Sigmoid colon (tissue), 7 donors: Measurements from ENCODE around the gene FAM13A. TPM values are rescaled to one million over a fixed set of nuclear protein-coding genes. Genes with fewer than 3 reads are reported as not detected.
A peak's percentile ranks its signal among the peaks of the same experiment; 100 is the strongest.

ENCODE experiments used
- DNase-seq: peaks from one replicate; pipeline ENCODE4 v3.0.0-alpha.2; 2019
- H3K27ac ChIP-seq, 4 donors: fragments of 200-600 bp; sonication (generic); one replicate each; pipeline ENCODE4 v1.5.1; 2016 to 2019; ENCODE audit warnings: mild to moderate bottlenecking in 1 of 4
- H3K27me3 ChIP-seq, 3 donors: fragments of 200-600 bp; sonication (generic); one replicate each; pipeline ENCODE4 v1.5.1; 2019; ENCODE audit warnings: mild to moderate bottlenecking in 1 of 3
- H3K36me3 ChIP-seq, 4 donors: fragments of 200-600 bp; sonication (generic); one replicate each; pipeline ENCODE4 v1.5.1; 2016 to 2019
- H3K4me1 ChIP-seq, 4 donors: fragments of 200-600 bp; sonication (generic); one replicate each; pipeline ENCODE4 v1.5.1; 2017 to 2019
- H3K4me3 ChIP-seq, 4 donors: fragments of 200-600 bp; sonication (generic); one replicate each; pipeline ENCODE4 v1.5.1; 2017 to 2019; ENCODE audit warnings: mild to moderate bottlenecking in 2 of 4, moderate library complexity in 1 of 4
- H3K9me3 ChIP-seq, 4 donors: fragments of 200-600 bp in 3 of 4; sonication (generic) in 3 of 4; one replicate each; pipeline versions ENCODE4 v1.5.1 to v1.6.1; 2013 to 2019
- EP300 ChIP-seq, 4 donors: sonication (generic); formaldehyde crosslinking; IDR thresholded peaks; one replicate each; pipeline ENCODE4 v1.6.1; 2017; ENCODE audit warnings: antibody characterized with exemption in 4 of 4
- POLR2A ChIP-seq, 2 donors: fragments of 450-650 bp; IDR thresholded peaks; one replicate each; pipeline ENCODE4 v1.6.1; 2016; ENCODE audit warnings: antibody characterized with exemption in 2 of 2, mild to moderate bottlenecking in 2 of 2, moderate library complexity in 2 of 2
- POLR2AphosphoS5 ChIP-seq, 4 donors: sonication (generic); formaldehyde crosslinking; IDR thresholded peaks; one replicate each; pipeline ENCODE4 v1.6.1; 2017; ENCODE audit warnings: antibody characterized with exemption in 4 of 4
- WGBS, 2 donors: extraction: QIAGEN DNeasy Blood & Tissue Kit; methylation state at CpG; one replicate each; pipeline ENCODE4 v1.1.7; 2013; 5-methylcytosine and 5-hydroxymethylcytosine counted together
- intact Hi-C: fragments of 100-400 bp; cut with DNase I; formaldehyde crosslinking; loops from one replicate; pipeline ENCODE4 v1.15.1; 2023
- polyA plus RNA-seq, 3 donors: library from polyadenylated mRNA; stranded (reverse); fragments of 200-250 nt; gene quantifications; one replicate each; pipeline ENCODE4 v1.2.3, GENCODE V29; 2013
- total RNA-seq, 4 donors: library from RNA; depleted of rRNA; stranded (reverse); fragments of >200 nt; gene quantifications; one replicate each; pipeline ENCODE4 v1.1.0, GENCODE V29; 2016
- TF ChIP-seq, protein P1 (sequence below), 4 experiments: fragments of 450-650 bp in 3 of 4; fragments of 200-600 bp in 1 of 4; IDR thresholded peaks; one replicate each; pipeline ENCODE4 v1.5.1; 2016 to 2019; ENCODE audit warnings: antibody characterized with exemption in 4 of 4, mild to moderate bottlenecking in 3 of 4, moderate library complexity in 2 of 4
- donor health status: healthy with polysubstance abuse.
- donor health status: Bipolar disorder and iron deficiency.
- donor health status: healthy.

FAM13A gene
- total and polyA plus RNA-seq, 7 donors, result 9.9 to 49.7 (median 41.1) TPM

DNA sequence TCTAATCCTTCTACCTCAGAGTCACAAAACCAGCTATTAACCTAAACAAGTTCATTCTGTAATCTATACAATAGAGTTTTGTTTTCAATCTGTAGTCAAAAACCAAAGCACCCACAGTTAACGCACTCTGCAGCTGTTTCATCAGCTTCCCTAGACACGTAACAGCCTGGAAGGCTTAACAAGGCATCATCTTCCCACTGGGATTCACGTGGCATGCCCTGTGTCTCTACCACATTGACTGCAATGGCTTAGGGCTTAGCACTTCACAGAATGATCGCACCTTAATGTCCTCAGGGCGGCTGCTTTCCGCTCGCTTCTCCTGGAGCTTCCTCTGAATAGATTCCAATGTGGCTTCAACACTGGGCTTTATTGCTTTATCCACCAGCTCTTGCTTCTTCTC is 309.6 kb downstream of the FAM13A start:
- TF ChIP-seq, protein P1, sequence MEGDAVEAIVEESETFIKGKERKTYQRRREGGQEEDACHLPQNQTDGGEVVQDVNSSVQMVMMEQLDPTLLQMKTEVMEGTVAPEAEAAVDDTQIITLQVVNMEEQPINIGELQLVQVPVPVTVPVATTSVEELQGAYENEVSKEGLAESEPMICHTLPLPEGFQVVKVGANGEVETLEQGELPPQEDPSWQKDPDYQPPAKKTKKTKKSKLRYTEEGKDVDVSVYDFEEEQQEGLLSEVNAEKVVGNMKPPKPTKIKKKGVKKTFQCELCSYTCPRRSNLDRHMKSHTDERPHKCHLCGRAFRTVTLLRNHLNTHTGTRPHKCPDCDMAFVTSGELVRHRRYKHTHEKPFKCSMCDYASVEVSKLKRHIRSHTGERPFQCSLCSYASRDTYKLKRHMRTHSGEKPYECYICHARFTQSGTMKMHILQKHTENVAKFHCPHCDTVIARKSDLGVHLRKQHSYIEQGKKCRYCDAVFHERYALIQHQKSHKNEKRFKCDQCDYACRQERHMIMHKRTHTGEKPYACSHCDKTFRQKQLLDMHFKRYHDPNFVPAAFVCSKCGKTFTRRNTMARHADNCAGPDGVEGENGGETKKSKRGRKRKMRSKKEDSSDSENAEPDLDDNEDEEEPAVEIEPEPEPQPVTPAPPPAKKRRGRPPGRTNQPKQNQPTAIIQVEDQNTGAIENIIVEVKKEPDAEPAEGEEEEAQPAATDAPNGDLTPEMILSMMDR (IDR thresholded peaks at IDR 0.05), result no peak
- TF ChIP-seq POLR2A (IDR thresholded peaks at IDR 0.05) (no peak), POLR2AphosphoS5 (IDR thresholded peaks at IDR 0.05) (no peak), EP300 (IDR thresholded peaks at IDR 0.05) (no peak)
- Histone ChIP-seq H3K36me3 (peaks cover 20 to 80% (median 43%) of the 10 kb centered on the region in 4 donors), H3K9me3 (no peaks in the 10 kb centered on the region), H3K4me1 (peaks cover 0 to 14% (median 12%) of the 10 kb centered on the region in 4 donors), H3K27me3 (no peaks in the 10 kb centered on the region), H3K27ac (no peak overlapping the region), H3K4me3 (no peak overlapping the region)
- intact Hi-C loops, result no loop called here
- WGBS, 2 donors, result 96 to 97% methylated on average over 7 of the region's 7 CpGs
- no peak for DNase-seq

DNA sequence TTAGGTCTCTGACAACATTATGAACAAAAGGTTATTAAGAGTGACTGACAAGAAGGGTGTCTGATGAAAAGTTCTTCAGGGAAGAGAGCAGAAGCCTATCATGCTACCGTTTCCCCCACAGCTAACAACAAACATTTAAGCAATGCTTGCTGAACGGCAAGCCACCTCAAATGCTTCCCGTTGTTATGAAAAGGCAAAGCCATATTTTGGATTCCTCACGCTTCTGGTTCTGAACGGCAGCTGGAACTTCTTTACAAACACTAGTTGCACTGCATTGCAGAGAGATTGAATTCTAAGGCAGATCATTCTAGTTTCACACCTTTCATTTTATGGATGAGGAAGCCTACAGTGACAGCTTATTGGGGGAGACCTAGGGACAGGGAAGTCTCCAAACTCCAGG is 310.8 kb downstream of the FAM13A start:
- Histone ChIP-seq H3K36me3 (peaks cover 20 to 68% (median 43%) of the 10 kb centered on the region in 4 donors), H3K4me1 (peaks cover 0 to 14% (median 12%) of the 10 kb centered on the region in 4 donors), H3K9me3 (no peaks in the 10 kb centered on the region), H3K27ac (peak overlapping the region in 3 of 4 donors; percentile 26 to 42 (median 36)), H3K27me3 (no peaks in the 10 kb centered on the region), H3K4me3 (no peak overlapping the region)
- no peak for DNase-seq
- intact Hi-C loops, result no loop called here
- WGBS, 2 donors, result 78 to 88% methylated on average over 5 of the region's 5 CpGs
- TF ChIP-seq EP300 (IDR thresholded peaks at IDR 0.05), result no peak
- TF ChIP-seq, protein P1 (IDR thresholded peaks at IDR 0.05), result no peak
- TF ChIP-seq POLR2AphosphoS5 (IDR thresholded peaks at IDR 0.05), result no peak
- no peak for TF ChIP-seq POLR2A (IDR thresholded peaks at IDR 0.05)

DNA sequence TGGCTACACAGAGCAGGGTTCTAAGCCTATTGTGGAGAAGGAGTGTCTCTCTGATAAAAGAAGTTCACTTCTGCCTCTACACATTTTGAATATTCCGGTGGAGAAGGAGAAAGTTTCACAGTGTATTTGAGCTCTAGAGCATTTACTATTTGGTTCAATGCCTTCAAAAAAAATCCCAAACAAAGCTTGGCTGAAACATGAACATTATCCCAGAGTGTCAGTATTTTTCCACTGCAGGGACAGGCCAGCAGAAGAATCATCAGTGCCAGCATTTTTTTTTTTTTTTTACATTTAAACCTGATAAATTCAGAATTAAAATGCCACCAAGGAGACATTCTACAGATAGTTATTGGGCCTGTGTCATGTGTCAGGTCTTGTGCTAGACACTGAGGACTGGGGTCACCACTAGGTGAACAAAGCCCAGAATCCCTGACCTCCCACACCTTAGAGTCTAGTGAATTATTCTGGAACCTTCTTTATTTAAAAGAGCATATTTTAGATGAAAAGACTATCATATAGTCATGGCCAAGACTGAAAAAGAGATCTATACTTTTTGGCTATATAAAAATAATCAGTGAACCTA is 311.3 kb downstream of the FAM13A start:
- TF ChIP-seq POLR2AphosphoS5 (IDR thresholded peaks at IDR 0.05) (no peak), POLR2A (IDR thresholded peaks at IDR 0.05) (no peak), EP300 (IDR thresholded peaks at IDR 0.05) (no peak)
- TF ChIP-seq, protein P1 (IDR thresholded peaks at IDR 0.05), result no peak
- peak overlapping the region in 3 of 4 donors; percentile 26 to 42 (median 36) for H3K27ac ChIP-seq
- peaks cover 0 to 14% (median 12%) of the 10 kb centered on the region in 4 donors for H3K4me1 ChIP-seq
- H3K27me3 ChIP-seq, result no peaks in the 10 kb centered on the region
- H3K4me3 ChIP-seq, result no peak overlapping the region
- intact Hi-C loops, result no loop called here
- 83 to 96% methylated on average over 1 of the region's 1 CpG for WGBS, 2 donors
- no peak for DNase-seq
- H3K36me3 ChIP-seq, result peaks cover 20 to 63% (median 42%) of the 10 kb centered on the region in 4 donors
- no peaks in the 10 kb centered on the region for H3K9me3 ChIP-seq

DNA sequence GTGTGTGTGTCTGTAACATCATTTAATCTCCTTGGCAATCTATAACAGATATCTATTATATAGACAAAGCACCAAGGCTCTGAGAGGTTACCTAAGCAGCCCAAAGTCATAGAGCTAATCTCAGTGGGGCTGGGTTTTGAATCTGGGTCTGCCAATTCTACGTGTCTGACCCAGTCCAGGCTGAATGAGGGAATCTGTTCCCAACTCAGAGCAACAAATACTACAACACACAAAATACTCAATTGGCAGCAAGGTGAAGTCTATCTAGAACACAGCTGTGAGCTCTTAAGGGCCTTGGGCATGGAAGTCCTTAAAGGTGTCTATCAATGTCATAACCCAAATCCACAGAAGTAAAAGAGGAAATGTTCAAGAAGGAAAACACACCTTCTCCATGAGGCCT is 311.8 kb downstream of the FAM13A start:
- Histone ChIP-seq H3K27me3 (no peaks in the 10 kb centered on the region), H3K27ac (peak overlapping the region in 3 of 4 donors; percentile 26 to 42 (median 36)), H3K9me3 (no peaks in the 10 kb centered on the region), H3K4me3 (no peak overlapping the region), H3K36me3 (peaks cover 16 to 58% (median 38%) of the 10 kb centered on the region in 4 donors), H3K4me1 (peaks cover 0 to 14% (median 12%) of the 10 kb centered on the region in 4 donors)
- TF ChIP-seq EP300 (IDR thresholded peaks at IDR 0.05) (no peak), POLR2AphosphoS5 (IDR thresholded peaks at IDR 0.05) (no peak), POLR2A (IDR thresholded peaks at IDR 0.05) (no peak)
- TF ChIP-seq, protein P1 (IDR thresholded peaks at IDR 0.05), result no peak
- 92 to 95% methylated on average over 1 of the region's 1 CpG for WGBS, 2 donors
- DNase-seq, result no peak
- intact Hi-C loops, result no loop called here
